PC-3 (cell line): ENCODE results near the gene TMEM108. TPM values are rescaled to one million over a fixed set of nuclear protein-coding genes. Genes with fewer than 3 reads are reported as not detected.
A peak's percentile ranks its signal among the peaks of the same experiment; 100 is the strongest.

Experiments
- ATAC-seq: fragments of 200-7000 bp; cut with Tn5 transposase; 2 replicates; pipeline ENCODE4 v1.9.1; 2020; ENCODE audit warnings: mild to moderate bottlenecking, moderate library complexity
- BruUV-seq: library from RNA; stranded (reverse); fragments of 400-500 nt; replicated peaks from 2 replicates; lab custom pipeline; 2021; lab: Mats Ljungman, UMichigan
- CTCF ChIA-PET: fragments of 300-600 bp; sonication (Branson Sonifier 250); formaldehyde crosslinking; loops from one replicate; lab custom pipeline; 2022; ENCODE audit warnings: antibody characterized with exemption; lab: Charles Lee
- POLR2A ChIA-PET: fragments of 300-600 bp; sonication (Branson Sonifier 250); formaldehyde crosslinking; loops from one replicate; lab custom pipeline; 2022; ENCODE audit warnings: antibody characterized with exemption; ENCODE audit not compliant: unreplicated experiment; lab: Charles Lee
- DNase-seq: peaks from one replicate; pipeline ENCODE4 v3.0.0-alpha.2; 2015
- H2AFZ ChIP-seq: fragments of 300-600 bp; sonication (generic); 2 replicates; pipeline ENCODE4 v1.6.0; 2016; ENCODE audit warnings: antibody characterized with exemption, low read length
- H3F3A ChIP-seq: fragments of 300-600 bp; sonication (generic); one replicate; pipeline ENCODE4 v1.6.0; 2017; ENCODE audit warnings: antibody characterized with exemption, low read length, control low read depth, mild to moderate bottlenecking; ENCODE audit not compliant: unreplicated experiment
- H3K27ac ChIP-seq: fragments of 300-600 bp; sonication (generic); 2 replicates; pipeline ENCODE4 v1.5.1; 2016; ENCODE audit warnings: mild to moderate bottlenecking, low read length
- H3K27me3 ChIP-seq: fragments of 300-600 bp; sonication (generic); 2 replicates; pipeline ENCODE4 v1.6.1; 2016; ENCODE audit warnings: low read length, mixed read lengths
- H3K36me3 ChIP-seq: fragments of 300-600 bp; sonication (generic); 2 replicates; pipeline ENCODE4 v1.6.1; 2016; ENCODE audit warnings: low read depth, mixed run types, low read length, mixed read lengths
- H3K4me1 ChIP-seq: fragments of 300-600 bp; sonication (generic); 2 replicates; pipeline ENCODE4 v1.5.1; 2016; ENCODE audit warnings: low read length; ENCODE audit not compliant: insufficient read depth
- H3K4me2 ChIP-seq: fragments of 300-600 bp; sonication (generic); 2 replicates; pipeline ENCODE4 v1.6.0; 2016; ENCODE audit warnings: low read length
- H3K4me3 ChIP-seq: fragments of 300-600 bp; sonication (generic); 2 replicates; pipeline ENCODE4 v1.5.1; 2016; ENCODE audit warnings: mild to moderate bottlenecking, low read length, mixed read lengths
- H3K79me2 ChIP-seq: fragments of 300-600 bp; sonication (generic); 2 replicates; pipeline ENCODE4 v1.6.1; 2017; ENCODE audit warnings: low read length, mixed read lengths
- H3K9ac ChIP-seq: fragments of 300-600 bp; sonication (generic); 2 replicates; pipeline ENCODE4 v1.6.0; 2016; ENCODE audit warnings: mild to moderate bottlenecking, low read length
- H3K9me2 ChIP-seq: fragments of 300-600 bp; sonication (generic); replicated peaks from 2 replicates; pipeline ENCODE4 v1.6.1; 2016; ENCODE audit warnings: mixed run types, low read length, mixed read lengths
- H3K9me3 ChIP-seq: fragments of 300-600 bp; sonication (generic); 2 replicates; pipeline ENCODE4 v1.6.1; 2016; ENCODE audit warnings: low read length, mixed read lengths
- H4K20me1 ChIP-seq: fragments of 300-600 bp; sonication (generic); 2 replicates; pipeline ENCODE4 v1.6.1; 2016; ENCODE audit warnings: low read length, mixed read lengths
- EZH2 ChIP-seq: fragments of 300-600 bp; sonication (generic); IDR thresholded peaks from one replicate; pipeline ENCODE4 v1.6.1; 2017; ENCODE audit warnings: antibody characterized with exemption, mild to moderate bottlenecking, low read length; ENCODE audit not compliant: unreplicated experiment
- EZH2phosphoT487 ChIP-seq: fragments of 300-600 bp; sonication (generic); IDR thresholded peaks from 2 replicates; pipeline ENCODE4 v1.6.1; 2018; ENCODE audit warnings: mild to moderate bottlenecking, antibody characterized with exemption, low read length, borderline replicate concordance
- intact Hi-C: fragments of 100-400 bp; cut with micrococcal nuclease; formaldehyde crosslinking; loops from 2 replicates; pipeline ENCODE4 v1.9.0; 2023
- total RNA-seq: library from RNA; depleted of rRNA; stranded (reverse); fragments of >200 nt; gene quantifications from 2 replicates; pipeline ENCODE4 v1.2.3, GENCODE V29; 2014
- TF ChIP-seq, protein P1 (sequence below): fragments of 300-600 bp; sonication (generic); conservative IDR thresholded peaks from 2 replicates; pipeline ENCODE4 v1.5.1; 2017; ENCODE audit warnings: antibody characterized with exemption, low read depth, mild to moderate bottlenecking, low read length

TMEM108 gene
- total RNA-seq, 1 experiment from 2014 or later = not detected

DNA sequence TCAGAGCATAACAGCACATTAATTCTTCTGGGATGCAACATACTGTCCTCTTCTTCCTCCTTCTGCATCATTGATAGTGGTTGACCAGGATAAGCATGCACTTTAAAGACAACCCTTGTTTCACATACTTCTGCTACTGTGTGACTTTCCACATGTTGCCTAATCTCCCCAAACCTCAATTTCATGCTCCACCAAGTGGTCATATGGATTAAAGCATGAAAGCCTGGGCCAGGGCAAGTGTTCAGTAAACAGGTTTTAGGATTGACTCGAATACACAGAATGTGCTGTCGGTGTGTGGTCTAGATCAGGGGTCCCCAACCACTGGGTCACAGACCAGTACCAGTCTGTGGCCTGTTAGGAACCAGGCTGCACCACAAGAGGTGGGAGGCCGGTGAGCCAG is 339.2 kb downstream of the TMEM108 start:
- H3K4me1 ChIP-seq = no peaks in the 10 kb centered on the region
- H4K20me1 ChIP-seq = no peaks in the 10 kb centered on the region
- BruUV-seq = no TSS peak
- H2AFZ ChIP-seq = no peak overlapping the region
- ChIA-PET POLR2A (no interaction called here), CTCF (interaction anchor here (0.7 kb wide), 1 partner anchor 333 kb away, joined by 3 read pairs; no protein-coding TSS in a partner anchor)
- no peak overlapping the region for H3K27ac ChIP-seq
- intact Hi-C loops = loop anchor here (2.0 kb wide), 1 partner anchor 647 kb away; no protein-coding TSS in a partner anchor
- no peaks in the 10 kb centered on the region for H3F3A ChIP-seq
- peak; percentile 50 for DNase-seq
- no peaks in the 10 kb centered on the region for H3K9me2 ChIP-seq
- H3K9ac ChIP-seq = no peak overlapping the region
- no peaks in the 10 kb centered on the region for H3K79me2 ChIP-seq
- H3K4me2 ChIP-seq = no peak overlapping the region
- H3K36me3 ChIP-seq = no peaks in the 10 kb centered on the region
- no peak for TF ChIP-seq EZH2
- TF ChIP-seq, protein P1, sequence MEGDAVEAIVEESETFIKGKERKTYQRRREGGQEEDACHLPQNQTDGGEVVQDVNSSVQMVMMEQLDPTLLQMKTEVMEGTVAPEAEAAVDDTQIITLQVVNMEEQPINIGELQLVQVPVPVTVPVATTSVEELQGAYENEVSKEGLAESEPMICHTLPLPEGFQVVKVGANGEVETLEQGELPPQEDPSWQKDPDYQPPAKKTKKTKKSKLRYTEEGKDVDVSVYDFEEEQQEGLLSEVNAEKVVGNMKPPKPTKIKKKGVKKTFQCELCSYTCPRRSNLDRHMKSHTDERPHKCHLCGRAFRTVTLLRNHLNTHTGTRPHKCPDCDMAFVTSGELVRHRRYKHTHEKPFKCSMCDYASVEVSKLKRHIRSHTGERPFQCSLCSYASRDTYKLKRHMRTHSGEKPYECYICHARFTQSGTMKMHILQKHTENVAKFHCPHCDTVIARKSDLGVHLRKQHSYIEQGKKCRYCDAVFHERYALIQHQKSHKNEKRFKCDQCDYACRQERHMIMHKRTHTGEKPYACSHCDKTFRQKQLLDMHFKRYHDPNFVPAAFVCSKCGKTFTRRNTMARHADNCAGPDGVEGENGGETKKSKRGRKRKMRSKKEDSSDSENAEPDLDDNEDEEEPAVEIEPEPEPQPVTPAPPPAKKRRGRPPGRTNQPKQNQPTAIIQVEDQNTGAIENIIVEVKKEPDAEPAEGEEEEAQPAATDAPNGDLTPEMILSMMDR = peak; percentile 55
- peaks cover 28% of the 10 kb centered on the region for H3K27me3 ChIP-seq
- no peaks in the 10 kb centered on the region for H3K9me3 ChIP-seq
- H3K4me3 ChIP-seq = no peak overlapping the region
- ATAC-seq = peak; percentile 60

- H3K4me1 ChIP-seq = peaks cover 11% of the 10 kb centered on the region; the same call in 1 of the 2 replicates
Observed at GRCh38 chr3:133379926-133380325, 341.7 kb downstream of the TMEM108 start.

GRCh38 chr3:133380481-133381225 is 342.5 kb downstream of the TMEM108 start:
- no peak overlapping the region for H3K4me2 ChIP-seq
- H4K20me1 ChIP-seq = no peaks in the 10 kb centered on the region
- DNase-seq (no peak), ATAC-seq (no peak)
- no peaks in the 10 kb centered on the region for H3K79me2 ChIP-seq
- no peak overlapping the region for H3K4me3 ChIP-seq
- intact Hi-C loops = no loop called here
- POLR2A ChIA-PET = no interaction called here
- H3K9me2 ChIP-seq = no peaks in the 10 kb centered on the region
- TF ChIP-seq EZH2 (no peak), EZH2phosphoT487 (no peak)
- TF ChIP-seq, protein P1 = no peak
- H3F3A ChIP-seq = no peaks in the 10 kb centered on the region
- H3K9me3 ChIP-seq = no peaks in the 10 kb centered on the region
- peaks cover 28% of the 10 kb centered on the region for H3K27me3 ChIP-seq
- CTCF ChIA-PET = no interaction called here
- no peak overlapping the region for H3K9ac ChIP-seq
- H3K27ac ChIP-seq = no peak overlapping the region
- no peaks in the 10 kb centered on the region for H3K36me3 ChIP-seq
- no TSS peak for BruUV-seq
- no peak overlapping the region for H2AFZ ChIP-seq
- peaks cover 11% of the 10 kb centered on the region; the same call in 1 of the 2 replicates for H3K4me1 ChIP-seq

More at GRCh38 chr3:133379926-133380325, 341.7 kb downstream of the TMEM108 start:
- Histone ChIP-seq H3K27me3 (peaks cover 28% of the 10 kb centered on the region), H3K79me2 (no peaks in the 10 kb centered on the region), H3K27ac (no peak overlapping the region), H3K9me2 (no peaks in the 10 kb centered on the region), H3K9me3 (no peaks in the 10 kb centered on the region), H2AFZ (no peak overlapping the region), H3K4me3 (no peak overlapping the region), H4K20me1 (no peaks in the 10 kb centered on the region), H3F3A (no peaks in the 10 kb centered on the region), H3K36me3 (no peaks in the 10 kb centered on the region), H3K4me2 (no peak overlapping the region), H3K9ac (no peak overlapping the region)
- CTCF ChIA-PET = no interaction called here
- POLR2A ChIA-PET = no interaction called here
- ATAC-seq = no peak
- TF ChIP-seq EZH2phosphoT487 (no peak), EZH2 (no peak)
- TF ChIP-seq, protein P1 = no peak
- intact Hi-C loops = no loop called here
- BruUV-seq = no TSS peak
- DNase-seq = no peak
